Measurements from ENCODE around the gene KSR1. TPM values are rescaled to one million over a fixed set of nuclear protein-coding genes. Genes with fewer than 3 reads are reported as not detected.

The KSR1 gene
- total and polyA plus RNA-seq, 10 of the 15 experiments (the other 5 are each of a cell fraction or from before 2014, with no cell fraction given): 0.97 to 66.6 (median 22.9) TPM

DNA sequence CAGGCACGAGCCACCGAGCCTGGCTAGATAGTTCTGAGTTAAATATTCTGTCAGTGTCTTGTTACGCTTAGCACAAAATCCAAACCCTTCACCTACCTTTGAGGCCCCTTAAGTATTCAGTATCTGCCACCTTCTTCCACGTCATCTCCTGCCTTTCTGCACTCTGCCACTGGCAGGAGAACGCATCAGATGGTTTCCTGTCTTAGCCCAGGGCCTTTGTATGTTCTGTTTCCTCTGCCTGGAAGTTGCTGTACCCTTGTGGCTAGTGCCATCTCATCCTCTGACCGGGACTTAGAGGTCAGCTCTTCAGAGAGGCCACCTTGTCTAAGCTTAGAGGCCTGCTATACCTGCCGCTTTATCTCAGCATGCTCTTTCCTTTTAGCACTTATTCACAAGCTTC is 107.3 kb downstream of the KSR1 start (continued):
- TF ChIP-seq, protein P1, sequence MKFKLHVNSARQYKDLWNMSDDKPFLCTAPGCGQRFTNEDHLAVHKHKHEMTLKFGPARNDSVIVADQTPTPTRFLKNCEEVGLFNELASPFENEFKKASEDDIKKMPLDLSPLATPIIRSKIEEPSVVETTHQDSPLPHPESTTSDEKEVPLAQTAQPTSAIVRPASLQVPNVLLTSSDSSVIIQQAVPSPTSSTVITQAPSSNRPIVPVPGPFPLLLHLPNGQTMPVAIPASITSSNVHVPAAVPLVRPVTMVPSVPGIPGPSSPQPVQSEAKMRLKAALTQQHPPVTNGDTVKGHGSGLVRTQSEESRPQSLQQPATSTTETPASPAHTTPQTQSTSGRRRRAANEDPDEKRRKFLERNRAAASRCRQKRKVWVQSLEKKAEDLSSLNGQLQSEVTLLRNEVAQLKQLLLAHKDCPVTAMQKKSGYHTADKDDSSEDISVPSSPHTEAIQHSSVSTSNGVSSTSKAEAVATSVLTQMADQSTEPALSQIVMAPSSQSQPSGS (IDR thresholded peaks at IDR 0.05; ENCODE audit: low read length): no peak
- TF ChIP-seq NBN (IDR thresholded peaks at IDR 0.05) (no peak), SMAD1 (IDR thresholded peaks at IDR 0.05; ENCODE audit: low read depth, partially characterized antibody) (no peak), NFXL1 (IDR thresholded peaks at IDR 0.05; ENCODE audit: borderline replicate concordance) (no peak), CEBPB (IDR thresholded peaks at IDR 0.05; ENCODE audit: borderline replicate concordance in 1 of 2, low read depth in 2 of 2, low read length in 2 of 2) (no peak), STAT3 (IDR thresholded peaks at IDR 0.05; ENCODE audit: low read depth, low read length) (no peak), SPI1 (IDR thresholded peaks at IDR 0.05; ENCODE audit: borderline replicate concordance, insufficient read depth, low read depth, low read length) (no peak), CREB1 (IDR thresholded peaks at IDR 0.05; ENCODE audit: low read depth) (no peak)
- TF ChIP-seq, protein P2, sequence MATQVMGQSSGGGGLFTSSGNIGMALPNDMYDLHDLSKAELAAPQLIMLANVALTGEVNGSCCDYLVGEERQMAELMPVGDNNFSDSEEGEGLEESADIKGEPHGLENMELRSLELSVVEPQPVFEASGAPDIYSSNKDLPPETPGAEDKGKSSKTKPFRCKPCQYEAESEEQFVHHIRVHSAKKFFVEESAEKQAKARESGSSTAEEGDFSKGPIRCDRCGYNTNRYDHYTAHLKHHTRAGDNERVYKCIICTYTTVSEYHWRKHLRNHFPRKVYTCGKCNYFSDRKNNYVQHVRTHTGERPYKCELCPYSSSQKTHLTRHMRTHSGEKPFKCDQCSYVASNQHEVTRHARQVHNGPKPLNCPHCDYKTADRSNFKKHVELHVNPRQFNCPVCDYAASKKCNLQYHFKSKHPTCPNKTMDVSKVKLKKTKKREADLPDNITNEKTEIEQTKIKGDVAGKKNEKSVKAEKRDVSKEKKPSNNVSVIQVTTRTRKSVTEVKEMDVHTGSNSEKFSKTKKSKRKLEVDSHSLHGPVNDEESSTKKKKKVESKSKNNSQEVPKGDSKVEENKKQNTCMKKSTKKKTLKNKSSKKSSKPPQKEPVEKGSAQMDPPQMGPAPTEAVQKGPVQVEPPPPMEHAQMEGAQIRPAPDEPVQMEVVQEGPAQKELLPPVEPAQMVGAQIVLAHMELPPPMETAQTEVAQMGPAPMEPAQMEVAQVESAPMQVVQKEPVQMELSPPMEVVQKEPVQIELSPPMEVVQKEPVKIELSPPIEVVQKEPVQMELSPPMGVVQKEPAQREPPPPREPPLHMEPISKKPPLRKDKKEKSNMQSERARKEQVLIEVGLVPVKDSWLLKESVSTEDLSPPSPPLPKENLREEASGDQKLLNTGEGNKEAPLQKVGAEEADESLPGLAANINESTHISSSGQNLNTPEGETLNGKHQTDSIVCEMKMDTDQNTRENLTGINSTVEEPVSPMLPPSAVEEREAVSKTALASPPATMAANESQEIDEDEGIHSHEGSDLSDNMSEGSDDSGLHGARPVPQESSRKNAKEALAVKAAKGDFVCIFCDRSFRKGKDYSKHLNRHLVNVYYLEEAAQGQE (IDR thresholded peaks at IDR 0.05; ENCODE audit: low read depth, low read length): no peak

All from GM12878 (cell line).